GM23338 (cell line): ENCODE measurements around the gene SUPT3H. TPM values are rescaled to one million over a fixed set of nuclear protein-coding genes. Genes with fewer than 3 reads are reported as not detected.
A peak's percentile ranks its signal among the peaks of the same experiment; 100 is the strongest.
"Not testable (repeated sequence)": the region's sequence is repeated elsewhere in the genome, so short reads cannot be mapped to it uniquely, and the experiment has no call there.

ENCODE experiments used
- ATAC-seq: fragments of 200-7000 bp; cut with Tn5 transposase; 3 replicates; pipeline ENCODE4 v1.9.1; 2020
- DNase-seq: peaks from one replicate; pipeline ENCODE4 v3.0.0-alpha.2; 2015; ENCODE audit warnings: low spot score
- H2AFZ ChIP-seq: fragments of 200-600 bp; sonication (generic); 2 replicates; pipeline ENCODE4 v1.8.0; 2016; ENCODE audit warnings: antibody characterized with exemption, mild to moderate bottlenecking, moderate library complexity
- H3F3A ChIP-seq: fragments of 200-600 bp; sonication (generic); replicated peaks from 2 replicates; pipeline ENCODE4 v1.8.0; 2017; ENCODE audit warnings: antibody characterized with exemption, mixed run types, low read depth
- H3K27ac ChIP-seq: fragments of 200-600 bp; sonication (generic); 2 replicates; pipeline ENCODE4 v1.6.1; 2016; ENCODE audit warnings: low read depth
- H3K27me3 ChIP-seq: fragments of 200-600 bp; sonication (generic); 2 replicates; pipeline ENCODE4 v1.8.0; 2016; ENCODE audit warnings: mild to moderate bottlenecking, mixed run types, moderate library complexity; ENCODE audit not compliant: insufficient read depth
- H3K36me3 ChIP-seq: fragments of 200-600 bp; sonication (generic); 2 replicates; pipeline ENCODE4 v1.8.0; 2016; ENCODE audit warnings: mild to moderate bottlenecking; ENCODE audit not compliant: insufficient read depth
- H3K4me1 ChIP-seq: fragments of 200-600 bp; sonication (generic); 2 replicates; pipeline ENCODE4 v1.8.0; 2016; ENCODE audit warnings: mild to moderate bottlenecking, moderate library complexity; ENCODE audit not compliant: insufficient read depth
- H3K4me2 ChIP-seq: fragments of 200-600 bp; sonication (generic); 2 replicates; pipeline ENCODE4 v1.7.1; 2017; ENCODE audit warnings: mixed run types
- H3K4me3 ChIP-seq: fragments of 200-600 bp; sonication (generic); 2 replicates; pipeline ENCODE4 v1.6.1; 2016; ENCODE audit warnings: mixed run types
- H3K79me2 ChIP-seq: fragments of 200-600 bp; sonication (generic); replicated peaks from 2 replicates; pipeline ENCODE4 v1.8.0; 2017; ENCODE audit warnings: mild to moderate bottlenecking; ENCODE audit not compliant: insufficient read depth
- H3K9me2 ChIP-seq: fragments of 200-600 bp; sonication (generic); 2 replicates; pipeline ENCODE4 v1.8.0; 2017; ENCODE audit not compliant: insufficient read depth
- H4K20me1 ChIP-seq: fragments of 200-600 bp; sonication (generic); replicated peaks from 2 replicates; pipeline ENCODE4 v1.8.0; 2017; ENCODE audit warnings: mild to moderate bottlenecking; ENCODE audit not compliant: insufficient read depth
- H3K27ac Mint-ChIP-seq: 2 replicates; pipeline ENCODE4 v1.8.0; 2020; ENCODE audit warnings: inconsistent platforms, mild to moderate bottlenecking, moderate library complexity, mixed read lengths
- H3K27me3 Mint-ChIP-seq: 3 replicates; pipeline ENCODE4 v1.8.0; 2022; ENCODE audit warnings: low read depth, mild to moderate bottlenecking, moderate library complexity, mixed read lengths, inconsistent platforms; ENCODE audit not compliant: insufficient read depth, poor library complexity
- H3K36me3 Mint-ChIP-seq: 3 replicates; pipeline ENCODE4 v1.8.0; 2021; ENCODE audit warnings: low read depth, mild to moderate bottlenecking, inconsistent platforms, moderate library complexity, mixed read lengths
- H3K4me1 Mint-ChIP-seq: 3 replicates; pipeline ENCODE4 v1.8.0; 2020; ENCODE audit warnings: mild to moderate bottlenecking, inconsistent platforms, mixed read lengths
- H3K4me3 Mint-ChIP-seq: 3 replicates; pipeline ENCODE4 v1.8.0; 2021; ENCODE audit warnings: moderate library complexity, mild to moderate bottlenecking, inconsistent platforms, mixed read lengths
- H3K9me3 Mint-ChIP-seq: 3 replicates; pipeline ENCODE4 v1.8.0; 2020; ENCODE audit warnings: moderate library complexity, mild to moderate bottlenecking, inconsistent platforms, mixed read lengths
- CREB1 ChIP-seq: fragments of 250-450 bp; sonication (Bioruptor Pico); IDR thresholded peaks from 2 replicates; pipeline ENCODE4 v1.5.0; 2020; ENCODE audit warnings: low read depth, mild to moderate bottlenecking, moderate library complexity
- ETS1 ChIP-seq: IDR thresholded peaks from 2 replicates; pipeline ENCODE4 v1.6.1; 2016; ENCODE audit warnings: antibody characterized with exemption
- EZH2phosphoT487 ChIP-seq: fragments of 200-600 bp; sonication (generic); IDR thresholded peaks from one replicate; pipeline ENCODE4 v1.8.1; 2018; ENCODE audit warnings: antibody characterized with exemption; ENCODE audit not compliant: unreplicated experiment
- JUNB ChIP-seq: IDR thresholded peaks from one replicate; pipeline ENCODE4 v1.6.1; 2016; ENCODE audit warnings: antibody characterized with exemption; ENCODE audit not compliant: unreplicated experiment
- NANOG ChIP-seq: IDR thresholded peaks from 2 replicates; pipeline ENCODE4 v1.6.1; 2016; ENCODE audit warnings: antibody characterized with exemption, borderline replicate concordance
- POLR2AphosphoS5 ChIP-seq: IDR thresholded peaks from 2 replicates; pipeline ENCODE4 v1.6.1; 2016; ENCODE audit warnings: antibody characterized with exemption, low read depth
- polyA plus RNA-seq: library from polyadenylated mRNA; unstranded; fragments of >200 nt; fragmentation: Nextera tagmentation; extraction: Ambion mirVana; gene quantifications from 2 replicates; pipeline ENCODE4 v1.2.1, GENCODE V29; 2016
- total RNA-seq: library from RNA; depleted of rRNA; stranded (reverse); fragments of >200 nt; shearing (Covaris generic); gene quantifications from 2 replicates; pipeline ENCODE4 v1.2.3, GENCODE V29; 2014

SUPT3H gene
- total and polyA plus RNA-seq, 2 experiments from 2014 or later = 11.4 to 30.1 TPM

GRCh38 chr6:45069091-45069490 is 308.6 kb downstream of the SUPT3H start:
- Histone ChIP-seq H3K4me2 (no peak overlapping the region), H3K27me3 (no peaks in the 10 kb centered on the region), H3K36me3 (no peaks in the 10 kb centered on the region), H3K4me1 (peaks cover 12% of the 10 kb centered on the region; the same call in 1 of the 2 replicates), H3F3A (no peaks in the 10 kb centered on the region), H3K79me2 (no peaks in the 10 kb centered on the region), H3K9me2 (no peaks in the 10 kb centered on the region), H3K27ac (no peak overlapping the region), H2AFZ (no peak overlapping the region), H3K4me3 (no peak overlapping the region), H4K20me1 (no peaks in the 10 kb centered on the region)
- no peak for ATAC-seq
- no peaks in the 10 kb centered on the region; the same call in 2 of the 3 replicates for H3K36me3 Mint-ChIP-seq
- no peak overlapping the region for H3K27ac Mint-ChIP-seq
- no peak for TF ChIP-seq POLR2AphosphoS5
- peaks cover 7% of the 10 kb centered on the region for H3K4me1 Mint-ChIP-seq
- peaks cover 3% of the 10 kb centered on the region; the same call in 1 of the 3 replicates for H3K9me3 Mint-ChIP-seq
- no peak overlapping the region for H3K4me3 Mint-ChIP-seq
- DNase-seq = no peak
- no peaks in the 10 kb centered on the region for H3K27me3 Mint-ChIP-seq

- H3K4me2 ChIP-seq, H4K20me1 ChIP-seq, H3K4me3 Mint-ChIP-seq: not testable (repeated sequence)
Measured at GRCh38 chr6:45067446-45067845, 310.3 kb downstream of the SUPT3H start.

GRCh38 chr6:45062659-45063058 is 315.1 kb downstream of the SUPT3H start:
- H4K20me1 ChIP-seq, ATAC-seq, H3K27me3 Mint-ChIP-seq, H3K9me2 ChIP-seq, H2AFZ ChIP-seq, H3K4me1 Mint-ChIP-seq, H3K27me3 ChIP-seq, H3K4me1 ChIP-seq, H3F3A ChIP-seq: not testable (repeated sequence)
- Histone ChIP-seq H3K27ac (peak overlapping the region; percentile 85; the same call in 1 of the 2 replicates), H3K4me2 (peak overlapping the region; percentile 44), H3K79me2 (peaks cover 12% of the 10 kb centered on the region), H3K4me3 (peak overlapping the region; percentile 52), H3K36me3 (peaks cover 10% of the 10 kb centered on the region; the same call in 1 of the 2 replicates)
- peaks cover 14% of the 10 kb centered on the region for H3K9me3 Mint-ChIP-seq
- peak; percentile 65 for DNase-seq
- H3K27ac Mint-ChIP-seq = peak overlapping the region; percentile 92; the same call in 1 of the 2 replicates
- H3K36me3 Mint-ChIP-seq = peaks cover 15% of the 10 kb centered on the region; the same call in 2 of the 3 replicates
- H3K4me3 Mint-ChIP-seq = peak overlapping the region; percentile 39; the same call in 2 of the 3 replicates

More at GRCh38 chr6:45067446-45067845, 310.3 kb downstream of the SUPT3H start:
- not testable (repeated sequence) for DNase-seq, H3K36me3 Mint-ChIP-seq, H2AFZ ChIP-seq, H3K36me3 ChIP-seq, H3K4me1 ChIP-seq, ATAC-seq, H3K79me2 ChIP-seq, H3K9me3 Mint-ChIP-seq, H3K4me3 ChIP-seq, H3K27ac ChIP-seq, H3K27me3 Mint-ChIP-seq, H3K27ac Mint-ChIP-seq, H3F3A ChIP-seq, H3K27me3 ChIP-seq, H3K9me2 ChIP-seq, H3K4me1 Mint-ChIP-seq

- peaks cover 14% of the 10 kb centered on the region for H3K9me3 Mint-ChIP-seq
- no peaks in the 10 kb centered on the region for H4K20me1 ChIP-seq
- peaks cover 10% of the 10 kb centered on the region; the same call in 1 of the 2 replicates for H3K36me3 ChIP-seq
- H2AFZ ChIP-seq = no peak overlapping the region
- no peak overlapping the region for H3K27ac ChIP-seq
- no peaks in the 10 kb centered on the region for H3K9me2 ChIP-seq
- peaks cover 2% of the 10 kb centered on the region for H3K27me3 Mint-ChIP-seq
- peaks cover 12% of the 10 kb centered on the region; the same call in 2 of the 3 replicates for H3K4me1 Mint-ChIP-seq
- H3F3A ChIP-seq = no peaks in the 10 kb centered on the region
- H3K36me3 Mint-ChIP-seq = peaks cover 15% of the 10 kb centered on the region; the same call in 2 of the 3 replicates
- no peak overlapping the region for H3K4me3 Mint-ChIP-seq
- H3K4me1 ChIP-seq = peaks cover 4% of the 10 kb centered on the region; the same call in 1 of the 2 replicates
- peak overlapping the region; percentile 42 for H3K27ac Mint-ChIP-seq
- H3K4me2 ChIP-seq = no peak overlapping the region
- DNase-seq (no peak), ATAC-seq (no peak)
- H3K4me3 ChIP-seq = no peak overlapping the region
- H3K27me3 ChIP-seq = no peaks in the 10 kb centered on the region
- TF ChIP-seq ETS1 = no peak
- TF ChIP-seq POLR2AphosphoS5 = no peak
- TF ChIP-seq CREB1 = no peak
- no peak for TF ChIP-seq EZH2phosphoT487
- TF ChIP-seq NANOG = no peak
- TF ChIP-seq JUNB = no peak
- peaks cover 12% of the 10 kb centered on the region for H3K79me2 ChIP-seq
Measured at GRCh38 chr6:45057711-45058110, 320.0 kb downstream of the SUPT3H start.
